ENCODE data around the gene ANO6. TPM values are rescaled to one million over a fixed set of nuclear protein-coding genes. Genes with fewer than 3 reads are reported as not detected.

Gene ANO6
- total and polyA plus RNA-seq, 2 of the 4 experiments (the other 2 are of a cell fraction), result 21.6 to 41.0 TPM

GRCh38 chr12:45312012-45312411, 96.1 kb downstream of the ANO6 start:
- no peaks in the 10 kb centered on the region for H3K27me3 ChIP-seq (ENCODE audit: control insufficient read depth, insufficient read depth, low read length)
- DNase-seq (no peak), ATAC-seq (ENCODE audit: low read depth) (no peak)
- no peak overlapping the region for H2BK120ac ChIP-seq (ENCODE audit: low read depth, low read length)
- H3K4me3 ChIP-seq (ENCODE audit: insufficient read depth, low read depth, low read length), result no peak overlapping the region
- no peak overlapping the region for H2AK5ac ChIP-seq (ENCODE audit: low read depth, low read length)
- H4K5ac ChIP-seq (ENCODE audit: low read depth, low read length), result no peak overlapping the region
- H3K4me2 ChIP-seq (ENCODE audit: low read depth, low read length), result no peak overlapping the region
- ChIA-PET POLR2A (ENCODE audit: unreplicated experiment) (no interaction called here), CTCF (no interaction called here)
- peaks cover 36 to 59% of the 10 kb centered on the region in 2 experiments for H3K79me1 ChIP-seq (ENCODE audit: low read depth in 1 of 2, low read length in 2 of 2)
- dilution Hi-C loops (cut with HindIII; ENCODE audit: low sequenced_read_pairs, unreplicated experiment) (no loop called here), intact Hi-C loops (cut with micrococcal nuclease) (no loop called here), in situ Hi-C loops (cut with MboI; ENCODE audit: low sequenced_read_pairs) (no loop called here)
- H3K9me3 ChIP-seq (ENCODE audit: control insufficient read depth, insufficient read depth, low read length), result no peaks in the 10 kb centered on the region
- H2AK9ac ChIP-seq (replicated peaks; ENCODE audit: low read depth, low read length, poor library complexity), result no peak overlapping the region
- no peak overlapping the region for H3K23ac ChIP-seq (ENCODE audit: low read depth, low read length)
- H4K20me1 ChIP-seq (ENCODE audit: insufficient read depth, low read length), result no peaks in the 10 kb centered on the region; the same call in 1 of the 2 replicates
- no TSS peak for BruUV-seq (replicated peaks)
- H3K36me3 ChIP-seq (ENCODE audit: control insufficient read depth, insufficient read depth, low read length), result peaks cover 9% of the 10 kb centered on the region
- no peak overlapping the region for H3K4ac ChIP-seq (ENCODE audit: low read depth, low read length)
- no peak overlapping the region for H2BK5ac ChIP-seq (ENCODE audit: low read depth, low read length, poor library complexity, severe bottlenecking)
- no peak overlapping the region for H3K14ac ChIP-seq (replicated peaks; ENCODE audit: low read depth, low read length)
- no peak overlapping the region for H2AFZ ChIP-seq (replicated peaks; ENCODE audit: low read length, poor library complexity)
- H2BK15ac ChIP-seq (ENCODE audit: low read depth, low read length), result no peak overlapping the region
- no peak overlapping the region for H2BK20ac ChIP-seq (ENCODE audit: low read depth, low read length)
- H4K8ac ChIP-seq (ENCODE audit: low read depth in 2 of 2, low read length in 2 of 2), result no peak overlapping the region
- H3K56ac ChIP-seq (ENCODE audit: extremely low read depth, insufficient read depth, low read length), result no peak overlapping the region
- TF ChIP-seq NFE2L2 (IDR thresholded peaks at IDR 0.05; ENCODE audit: low read depth, low read length), result no peak
- TF ChIP-seq MAFK (IDR thresholded peaks at IDR 0.05; ENCODE audit: low read depth, low read length), result no peak
- no peak for TF ChIP-seq MAZ (IDR thresholded peaks at IDR 0.05; ENCODE audit: borderline replicate concordance, low read depth, low read length)
- TF ChIP-seq CTCF (conservative IDR thresholded peaks at IDR 0.05; ENCODE audit: low read depth, low read length), result no peak
- no peak for TF ChIP-seq RFX5 (IDR thresholded peaks at IDR 0.05; ENCODE audit: low read depth, low read length)
- TF ChIP-seq RCOR1 (IDR thresholded peaks at IDR 0.05; ENCODE audit: insufficient replicate concordance, low read length), result no peak
- no peak for TF ChIP-seq POLR2A (IDR thresholded peaks at IDR 0.05; ENCODE audit: low read depth, low read length)
- no peak for TF ChIP-seq SMC3 (IDR thresholded peaks at IDR 0.05; ENCODE audit: low read depth, low read length)
- peaks cover 6% of the 10 kb centered on the region; the same call in 1 of the 2 replicates for H3K4me1 ChIP-seq (ENCODE audit: control insufficient read depth, insufficient read depth, low read length)
- no peak overlapping the region for H4K91ac ChIP-seq (ENCODE audit: insufficient read depth, low read depth, low read length)
- H3K9me1 ChIP-seq (ENCODE audit: insufficient read depth, low read length), result no peaks in the 10 kb centered on the region
- H3K27ac ChIP-seq (ENCODE audit: insufficient read depth, low read length), result no peak overlapping the region
- H3K18ac ChIP-seq (ENCODE audit: low read depth, low read length), result no peak overlapping the region
- no peak overlapping the region for H3K9ac ChIP-seq (ENCODE audit: low read depth, low read length)
- no CpG with 5 or more reads among the region's 1 CpG for WGBS, 2 experiments (ENCODE audit: extremely low coverage in 2 of 2, insufficient read length in 1 of 2)

Data from IMR-90 (cell line).